Lung (tissue), 12 donors: Measurements from ENCODE around the gene DSC3. TPM values are rescaled to one million over a fixed set of nuclear protein-coding genes. Genes with fewer than 3 reads are reported as not detected.

Experiments used
- ATAC-seq: fragments of 200-7000 bp; cut with Tn5 transposase; one replicate; pipeline ENCODE4 v1.9.1; 2020; ENCODE audit warnings: moderate number of reproducible peaks; ENCODE audit not compliant: insufficient read depth, low FRiP score
- DNase-seq, 3 donors: peaks; one replicate each; pipeline ENCODE4 v3.0.0-alpha.2; 2013 to 2017
- H3K27ac ChIP-seq, 2 donors: one replicate each; pipeline ENCODE4 v1.5.1; 2013; ENCODE audit warnings: mild to moderate bottlenecking in 2 of 2, moderate library complexity in 2 of 2, control low read depth in 1 of 2, inconsistent platforms in 1 of 2, low read depth in 1 of 2, low read length in 1 of 2
- H3K27me3 ChIP-seq, 3 donors: one replicate each; pipeline ENCODE4 v1.5.1; 2013; ENCODE audit warnings: low read length in 2 of 3; ENCODE audit not compliant: control insufficient read depth in 3 of 3, insufficient read depth in 3 of 3
- H3K36me3 ChIP-seq, 4 donors: one replicate each; pipeline ENCODE4 v1.5.1; 2013; ENCODE audit warnings: low read length in 4 of 4, mild to moderate bottlenecking in 1 of 4, moderate library complexity in 1 of 4; ENCODE audit not compliant: control insufficient read depth in 4 of 4, insufficient read depth in 4 of 4
- H3K4me1 ChIP-seq, 5 donors: one replicate each; pipeline ENCODE4 v1.5.1; 2013; ENCODE audit warnings: low read length in 5 of 5, mild to moderate bottlenecking in 2 of 5, moderate library complexity in 1 of 5; ENCODE audit not compliant: control insufficient read depth in 5 of 5, insufficient read depth in 5 of 5
- H3K4me3 ChIP-seq: one replicate; pipeline ENCODE4 v1.5.1; 2013; ENCODE audit warnings: mild to moderate bottlenecking, control low read depth, moderate library complexity
- H3K9ac ChIP-seq, 2 donors: one replicate each; pipeline ENCODE4 v1.5.1; 2013; ENCODE audit warnings: low read length in 2 of 2, control low read depth in 1 of 2; ENCODE audit not compliant: insufficient read depth in 1 of 2
- H3K9me3 ChIP-seq, 4 donors: one replicate each; pipeline ENCODE4 v1.5.1; 2013; ENCODE audit warnings: low read length in 3 of 4, mild to moderate bottlenecking in 1 of 4, moderate library complexity in 1 of 4; ENCODE audit not compliant: control insufficient read depth in 4 of 4, insufficient read depth in 3 of 4
- WGBS, 2 donors: extraction: QIAGEN DNeasy Blood & Tissue Kit; methylation state at CpG; one replicate each; pipeline ENCODE4 v1.1.7; 2013; 5-methylcytosine and 5-hydroxymethylcytosine counted together
- polyA plus RNA-seq, 2 donors: library from polyadenylated mRNA; stranded (reverse); fragments of 200-250 nt; gene quantifications; one replicate each; pipeline ENCODE4 v1.2.1, GENCODE V29; 2013
- total RNA-seq, 2 donors: library from RNA; depleted of rRNA in 1 of 2; stranded (reverse); fragments of >200 nt in 1 of 2; gene quantifications; one replicate each; pipeline ENCODE4 v1.2.1, GENCODE V29; 2014 to 2021
- TF ChIP-seq, protein P1 (sequence below): IDR thresholded peaks from 2 replicates; pipeline ENCODE4 v1.5.1; 2012; ENCODE audit warnings: mild to moderate bottlenecking; ENCODE audit errors: control extremely low read depth, extremely low read depth
- donor health status: control.
- donor health status: control.
- donor health status: Bipolar disorder and iron deficiency.
- donor health status: healthy.
- donor health status: DM: yes; HTN: yes; CAD: no.

Gene DSC3
- total and polyA plus RNA-seq, 4 donors, result 0.41 to 1.3 (median 0.52) TPM

DNA sequence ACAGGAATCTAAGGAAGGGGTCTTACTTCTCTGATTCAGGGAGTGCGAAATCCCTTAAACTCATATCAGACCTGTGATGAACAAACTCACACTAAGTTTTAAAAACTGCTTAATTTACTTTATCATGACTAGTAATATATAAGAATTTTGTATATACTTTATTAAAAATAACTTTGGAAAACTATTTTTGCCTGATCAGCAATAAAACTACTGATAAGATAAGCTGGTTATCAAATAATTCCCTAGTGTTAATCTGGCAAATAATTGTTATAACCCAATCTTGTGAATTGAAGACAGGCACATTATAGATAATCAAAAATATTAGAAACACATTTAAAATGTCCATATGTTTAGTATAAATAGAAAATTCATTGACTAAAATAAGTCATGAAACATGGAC, 23.7 kb upstream of the DSC3 start:
- peaks cover 0 to 3% (median 0%) of the 10 kb centered on the region in 4 donors for H3K36me3 ChIP-seq
- no peak overlapping the region for H3K27ac ChIP-seq
- no peaks in the 10 kb centered on the region for H3K4me1 ChIP-seq
- H3K9ac ChIP-seq, result no peak overlapping the region
- DNase-seq (no peak), ATAC-seq (no peak)
- TF ChIP-seq, protein P1, sequence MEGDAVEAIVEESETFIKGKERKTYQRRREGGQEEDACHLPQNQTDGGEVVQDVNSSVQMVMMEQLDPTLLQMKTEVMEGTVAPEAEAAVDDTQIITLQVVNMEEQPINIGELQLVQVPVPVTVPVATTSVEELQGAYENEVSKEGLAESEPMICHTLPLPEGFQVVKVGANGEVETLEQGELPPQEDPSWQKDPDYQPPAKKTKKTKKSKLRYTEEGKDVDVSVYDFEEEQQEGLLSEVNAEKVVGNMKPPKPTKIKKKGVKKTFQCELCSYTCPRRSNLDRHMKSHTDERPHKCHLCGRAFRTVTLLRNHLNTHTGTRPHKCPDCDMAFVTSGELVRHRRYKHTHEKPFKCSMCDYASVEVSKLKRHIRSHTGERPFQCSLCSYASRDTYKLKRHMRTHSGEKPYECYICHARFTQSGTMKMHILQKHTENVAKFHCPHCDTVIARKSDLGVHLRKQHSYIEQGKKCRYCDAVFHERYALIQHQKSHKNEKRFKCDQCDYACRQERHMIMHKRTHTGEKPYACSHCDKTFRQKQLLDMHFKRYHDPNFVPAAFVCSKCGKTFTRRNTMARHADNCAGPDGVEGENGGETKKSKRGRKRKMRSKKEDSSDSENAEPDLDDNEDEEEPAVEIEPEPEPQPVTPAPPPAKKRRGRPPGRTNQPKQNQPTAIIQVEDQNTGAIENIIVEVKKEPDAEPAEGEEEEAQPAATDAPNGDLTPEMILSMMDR, result no peak
- peaks cover 0 to 2% (median 0%) of the 10 kb centered on the region in 3 donors for H3K27me3 ChIP-seq
- WGBS, 2 donors, result 95 to 98% methylated on average over 1 of the region's 1 CpG
- H3K4me3 ChIP-seq, result no peak overlapping the region
- H3K9me3 ChIP-seq, result no peaks in the 10 kb centered on the region

DNA sequence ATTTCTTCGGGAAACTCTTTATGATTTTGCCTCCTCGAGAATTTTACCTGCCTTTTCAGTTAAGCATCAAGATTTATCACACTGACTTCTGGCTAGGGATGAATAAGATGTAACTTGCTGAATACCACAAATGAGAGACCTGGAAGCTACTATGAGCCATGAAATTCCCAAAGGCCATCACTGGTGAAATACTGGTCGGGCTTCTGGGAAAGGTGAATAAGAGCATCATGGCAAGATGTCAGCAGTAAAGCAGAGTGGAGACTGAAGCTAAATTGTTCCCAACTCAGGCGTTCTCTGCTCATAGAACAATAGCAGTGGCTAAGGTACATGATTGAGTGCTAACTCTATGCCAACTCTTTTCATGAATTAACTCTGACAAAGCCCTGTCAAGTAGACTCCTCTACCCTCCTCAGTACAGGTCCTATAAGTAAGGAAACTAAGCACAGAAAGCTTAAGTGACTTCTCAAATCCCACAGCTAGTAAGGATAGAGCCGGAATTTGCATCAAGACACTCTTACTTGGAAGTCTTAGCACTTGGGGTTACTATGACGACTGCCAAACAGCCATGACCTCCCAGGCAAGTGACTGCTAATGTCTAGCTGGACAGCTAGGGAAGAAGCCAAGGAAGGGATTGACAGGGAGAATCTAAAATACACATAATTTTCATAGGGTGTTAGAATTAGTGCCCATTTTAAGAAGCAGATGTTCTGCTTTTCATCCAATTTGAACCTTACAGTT, 22.7 kb upstream of the DSC3 start:
- Histone ChIP-seq H3K4me3 (no peak overlapping the region), H3K9ac (no peak overlapping the region), H3K27ac (no peak overlapping the region), H3K36me3 (peaks cover 0 to 3% (median 0%) of the 10 kb centered on the region in 4 donors), H3K27me3 (peaks cover 0 to 2% (median 0%) of the 10 kb centered on the region in 3 donors), H3K4me1 (no peaks in the 10 kb centered on the region), H3K9me3 (no peaks in the 10 kb centered on the region)
- TF ChIP-seq, protein P1, result no peak
- ATAC-seq (no peak), DNase-seq (peak in 2 of 3 donors; percentile 24 to 44)
- WGBS, 2 donors, result 84 to 87% methylated on average over 6 of the region's 6 CpGs

DNA sequence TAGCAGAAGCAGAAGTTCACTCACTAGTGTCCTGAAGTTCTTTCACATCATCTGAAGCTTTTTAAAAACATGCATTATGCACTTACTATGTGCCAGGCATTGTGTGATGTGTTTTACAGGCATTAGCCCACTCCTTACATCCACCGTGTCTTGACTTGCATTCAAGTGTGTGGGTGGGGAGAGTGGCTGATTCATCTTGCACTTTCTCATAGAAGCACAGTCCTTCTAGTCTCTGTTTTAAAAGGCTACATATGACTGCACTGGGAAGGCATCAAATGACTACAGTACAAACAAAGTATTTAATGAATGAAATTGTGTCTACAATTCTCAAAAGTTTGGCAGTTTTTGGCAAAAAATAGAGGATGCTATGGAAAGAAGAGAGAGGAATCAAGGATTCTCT, 21.6 kb upstream of the DSC3 start:
- WGBS, 2 donors, result 64 to 97% methylated on average over 1 of the region's 1 CpG
- DNase-seq, result no peak
- Histone ChIP-seq H3K27me3 (peaks cover 0 to 2% (median 0%) of the 10 kb centered on the region in 3 donors), H3K4me3 (no peak overlapping the region), H3K4me1 (no peaks in the 10 kb centered on the region), H3K27ac (no peak overlapping the region), H3K9me3 (no peaks in the 10 kb centered on the region), H3K36me3 (peaks cover 0 to 2% (median 0%) of the 10 kb centered on the region in 4 donors), H3K9ac (no peak overlapping the region)
- no peak for ATAC-seq
- TF ChIP-seq, protein P1, result no peak
